GM12892 (cell line): Measurements from ENCODE around the gene ZCCHC7.

Source experiments
- POLR2A ChIP-seq: IDR thresholded peaks from 2 replicates; pipeline ENCODE4 v1.6.1; 2011; ENCODE audit warnings: low read depth, low read length, control low read depth
- POLR2AphosphoS5 ChIP-seq: IDR thresholded peaks from 2 replicates; pipeline ENCODE4 v1.6.1; 2011; ENCODE audit warnings: low read depth, low read length, control low read depth

GRCh38 chr9:37212435-37212834 is 92.1 kb downstream of the ZCCHC7 start:
- TF ChIP-seq POLR2A (no peak), POLR2AphosphoS5 (no peak)
